Cardiac fibroblast (primary cell): ENCODE data around the gene GATA2.

ENCODE experiments used
- DNase-seq, 2 donors: peaks; one replicate each; pipeline versions ENCODE4 v3.0.0 to v3.0.0-alpha.2; 2010; ENCODE audit warnings: low read depth in 2 of 2
- H3K4me3 ChIP-seq, 2 donors: replicated peaks in 1 of 2; 1 replicate in 1 of 2; 2 replicates in 1 of 2; pipeline ENCODE4 v1.5.1; 2011; ENCODE audit warnings: low read depth in 2 of 2, low read length in 2 of 2, mild to moderate bottlenecking in 2 of 2, moderate library complexity in 1 of 2
- CTCF ChIP-seq: IDR thresholded peaks from one replicate; pipeline ENCODE4 v1.5.1; 2011; ENCODE audit warnings: low read depth, mild to moderate bottlenecking, low read length, inconsistent platforms

Gene GATA2

GRCh38 chr3:128436214-128436613, 56.8 kb downstream of the GATA2 start:
- H3K4me3 ChIP-seq: no peak overlapping the region
- no peak for DNase-seq
- no peak for TF ChIP-seq CTCF

- no peak for DNase-seq
- TF ChIP-seq CTCF: no peak
- no peak overlapping the region for H3K4me3 ChIP-seq
Observed at GRCh38 chr3:128435561-128435960, 57.4 kb downstream of the GATA2 start.

GRCh38 chr3:128435058-128435457, 57.9 kb downstream of the GATA2 start:
- DNase-seq: no peak
- TF ChIP-seq CTCF: no peak
- H3K4me3 ChIP-seq: no peak overlapping the region

GRCh38 chr3:128434524-128434923, 58.5 kb downstream of the GATA2 start:
- no peak overlapping the region for H3K4me3 ChIP-seq
- no peak for TF ChIP-seq CTCF
- DNase-seq: no peak

GRCh38 chr3:128433837-128434165, 59.2 kb downstream of the GATA2 start:
- no peak overlapping the region for H3K4me3 ChIP-seq
- no peak for TF ChIP-seq CTCF
- no peak for DNase-seq

- no peak overlapping the region for H3K4me3 ChIP-seq
- DNase-seq: no peak
- no peak for TF ChIP-seq CTCF
Observed at GRCh38 chr3:128432971-128433836, 59.8 kb downstream of the GATA2 start.

- no peak overlapping the region for H3K4me3 ChIP-seq
- no peak for TF ChIP-seq CTCF
Observed at GRCh38 chr3:128432301-128432970, 60.6 kb downstream of the GATA2 start.

More at GRCh38 chr3:128432301-128432970, 60.6 kb downstream of the GATA2 start:
- DNase-seq: no peak
